HG03139 (cell line): Measurements from ENCODE around the gene LYPD5.
"Not testable (repeated sequence)": the region's sequence is repeated elsewhere in the genome, so short reads cannot be mapped to it uniquely, and the experiment has no call there.

Experiments used
- ATAC-seq: cut with Tn5 transposase; IDR thresholded peaks from one replicate; pipeline ENCODE4 v1.9.1; 2021; ENCODE audit not compliant: unreplicated experiment

The LYPD5 gene

DNA sequence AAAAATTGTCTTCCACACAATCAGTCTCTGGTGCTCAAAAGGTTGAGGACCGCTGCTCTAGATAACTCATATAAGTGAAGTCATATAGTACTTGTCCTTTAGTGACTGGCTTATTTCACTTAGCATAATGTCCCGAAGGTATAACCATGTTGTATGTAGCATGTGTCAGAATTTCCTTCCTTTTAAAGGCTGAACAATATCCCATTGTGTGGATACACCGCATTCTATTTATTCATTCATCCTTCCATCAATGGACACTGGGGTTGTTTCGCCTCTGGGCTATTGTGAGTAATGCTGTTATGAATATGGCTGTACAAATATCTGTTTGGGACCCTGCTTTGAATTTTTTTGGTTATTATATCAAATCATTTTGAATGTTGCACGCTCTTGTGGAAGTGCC is 4.6 kb upstream of the LYPD5 start:
- no peak for ATAC-seq

DNA sequence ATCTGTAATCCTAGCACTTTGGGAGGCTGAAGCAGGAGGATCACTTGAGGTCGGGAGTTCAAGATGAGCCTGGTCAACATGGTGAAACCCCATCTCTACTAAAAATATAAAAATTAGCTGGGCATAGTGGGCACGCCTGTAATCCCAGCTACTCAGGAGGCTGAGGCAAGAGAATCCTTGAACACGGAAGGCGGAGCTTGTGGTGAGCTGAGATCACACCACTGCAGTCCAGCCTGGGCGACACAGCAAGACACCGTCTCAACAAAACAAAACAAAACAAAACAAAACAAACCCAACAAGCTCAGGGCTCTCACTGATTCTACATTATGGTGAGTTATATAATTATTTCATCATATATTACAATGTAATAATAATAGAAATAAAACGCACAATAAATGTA is 4.2 kb upstream of the LYPD5 start:
- ATAC-seq, result not testable (repeated sequence)

DNA sequence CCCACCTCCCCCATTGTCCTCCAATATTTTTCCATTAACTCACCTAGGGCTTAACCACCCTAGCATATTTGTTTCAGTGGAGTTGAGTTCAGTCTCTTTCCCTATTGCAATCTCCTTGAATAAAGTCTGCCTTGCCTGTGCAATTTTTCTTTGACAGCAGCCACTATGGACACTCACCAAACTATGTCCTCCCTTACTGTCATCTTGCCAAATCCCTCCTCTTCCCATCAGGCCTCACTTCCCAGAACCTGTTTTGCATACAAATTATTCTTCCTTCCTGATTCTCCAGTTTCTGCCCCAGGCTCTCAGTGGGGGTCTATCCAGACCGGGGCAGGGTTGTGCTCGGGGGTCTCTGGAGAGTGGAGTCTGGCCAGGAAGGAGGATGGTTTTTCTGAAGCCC is 2.2 kb upstream of the LYPD5 start:
- no peak for ATAC-seq

DNA sequence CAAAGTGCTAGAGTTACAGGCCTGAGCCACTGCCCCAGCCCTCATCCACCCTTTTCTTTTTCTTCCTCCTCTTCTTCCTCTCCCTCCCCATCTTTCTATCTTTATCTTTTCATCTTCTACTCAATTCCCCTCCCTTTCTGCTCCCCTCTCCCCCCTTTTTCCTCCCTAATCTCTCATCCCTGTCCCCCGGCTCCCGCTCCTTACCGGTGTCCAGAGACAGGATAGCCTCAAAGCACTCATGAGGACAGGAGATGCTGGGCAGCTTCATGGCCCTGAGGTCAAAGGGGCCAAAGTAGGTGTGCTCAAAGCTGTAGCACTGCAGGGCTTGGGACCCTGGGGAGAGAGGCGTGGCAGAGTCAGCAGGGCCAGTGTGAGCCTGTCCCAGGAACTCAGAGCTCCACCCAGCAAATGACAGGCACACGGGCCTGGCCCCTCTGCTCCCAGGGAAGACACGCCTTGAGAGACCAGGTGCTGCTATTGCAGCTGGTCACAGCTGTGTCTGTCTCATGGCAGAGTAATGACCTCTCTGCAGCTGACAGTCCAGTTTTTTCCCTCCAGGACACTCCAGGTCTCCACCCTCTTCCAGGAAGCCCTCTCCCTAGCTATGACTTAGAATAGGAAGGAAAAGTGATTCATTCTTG is 2.6 kb downstream of the LYPD5 start:
- ATAC-seq, result no peak

DNA sequence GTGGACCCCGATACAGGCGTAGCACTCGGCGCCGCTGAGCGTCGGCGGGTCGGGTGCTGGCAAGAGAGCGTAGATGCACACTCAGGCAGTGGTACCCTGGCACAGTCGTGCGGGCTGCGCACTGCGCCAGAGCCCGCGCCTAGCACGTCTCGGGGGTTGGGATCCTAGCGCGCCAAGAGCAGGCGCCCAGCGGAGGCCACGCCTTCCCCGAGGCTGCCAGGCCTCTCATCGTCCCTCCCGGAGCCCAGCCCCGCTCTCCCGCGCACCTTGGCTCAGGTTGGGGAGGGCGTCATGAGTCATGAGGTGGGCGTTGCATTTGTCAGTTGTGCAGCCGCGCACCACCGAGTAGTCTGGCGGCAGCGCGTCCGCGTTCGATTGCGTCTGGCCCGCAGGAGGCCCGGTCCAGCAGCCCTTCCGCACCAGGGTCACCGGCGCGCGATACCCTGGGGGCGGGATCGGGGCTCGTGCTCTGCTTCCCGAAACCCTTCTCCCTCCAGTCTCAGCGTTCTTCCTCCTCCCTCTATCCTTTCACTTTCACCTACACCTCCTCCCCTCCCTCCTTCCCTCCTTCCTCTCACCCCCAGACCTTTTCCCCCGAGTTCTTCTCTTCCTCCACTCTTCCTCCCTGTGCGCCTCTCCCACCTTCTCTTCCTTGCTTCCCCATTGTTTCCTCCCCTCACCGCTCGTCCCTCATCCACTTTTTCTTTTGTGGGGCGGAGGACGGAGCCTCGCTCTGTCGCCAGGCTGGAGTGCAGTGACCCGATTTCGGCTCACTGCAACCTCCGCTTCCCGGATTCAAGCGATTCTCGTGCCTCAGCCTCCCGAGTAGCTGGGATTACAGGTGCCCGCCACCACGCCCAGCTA is 3.5 kb downstream of the LYPD5 start:
- no peak for ATAC-seq

DNA sequence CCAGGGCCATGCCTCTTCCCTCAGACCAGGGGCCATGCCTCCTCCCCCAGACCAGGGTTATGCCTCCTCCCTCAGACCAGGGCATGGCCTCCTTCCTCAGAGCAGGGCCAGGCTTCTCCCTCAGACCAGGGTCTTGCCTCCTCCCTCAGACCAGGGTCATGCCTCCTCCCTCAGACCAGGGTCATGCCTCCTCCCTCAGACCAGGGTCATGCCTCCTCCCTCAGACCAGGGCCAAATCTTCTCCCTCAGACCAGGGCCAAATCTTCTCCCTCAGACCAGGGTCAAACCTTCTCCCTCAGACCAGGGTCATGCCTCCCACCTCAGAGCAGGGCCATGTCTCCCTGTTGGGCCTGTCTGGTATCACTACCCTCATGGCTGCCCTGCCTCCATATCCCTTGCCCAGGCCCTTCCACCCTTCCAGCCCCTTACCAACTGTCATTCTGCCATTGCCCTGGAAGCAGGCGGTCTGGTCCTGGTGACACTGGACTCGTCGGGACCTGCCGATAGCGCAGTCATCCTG is 4.2 kb downstream of the LYPD5 start:
- no peak for ATAC-seq

DNA sequence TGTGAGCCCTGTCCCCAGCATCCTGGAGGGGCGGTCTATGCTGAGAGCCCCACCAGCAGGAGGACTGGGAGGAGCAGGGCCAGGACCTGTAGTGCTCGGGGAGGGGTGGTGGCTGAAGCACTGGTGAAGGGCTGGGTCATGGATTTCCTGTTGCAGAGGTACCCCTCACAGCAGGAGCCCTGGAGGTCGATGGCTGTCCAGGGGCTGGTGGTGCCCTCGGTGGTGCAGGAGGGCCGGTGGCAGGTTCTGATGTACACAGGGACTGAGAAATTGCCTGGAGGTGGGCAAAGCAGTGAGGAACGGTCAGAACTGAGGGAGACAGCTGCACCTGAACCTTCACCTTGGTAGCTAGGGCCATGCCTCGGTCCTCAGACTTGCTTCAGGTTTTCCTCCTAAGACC is 4.7 kb downstream of the LYPD5 start:
- no peak for ATAC-seq

DNA sequence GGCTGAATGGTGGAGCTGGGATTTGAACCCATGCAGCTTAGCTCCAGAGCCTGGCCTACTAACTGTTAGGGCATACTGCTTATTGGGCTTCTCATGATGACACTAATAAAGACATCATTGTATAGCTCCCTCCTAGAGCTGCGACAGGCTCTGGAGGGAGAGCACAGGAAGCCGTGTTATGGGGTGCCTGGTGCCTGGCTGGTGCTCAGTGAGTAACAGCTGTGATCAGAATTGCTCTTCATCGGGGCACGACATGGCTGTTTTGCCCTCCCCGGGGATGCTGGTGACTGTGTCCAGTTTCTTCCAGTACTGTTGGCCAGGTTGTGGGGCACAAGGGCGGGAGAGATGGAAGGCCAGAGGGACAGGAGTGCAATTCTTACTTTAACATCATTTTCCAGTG is 5.1 kb downstream of the LYPD5 start:
- no peak for ATAC-seq

DNA sequence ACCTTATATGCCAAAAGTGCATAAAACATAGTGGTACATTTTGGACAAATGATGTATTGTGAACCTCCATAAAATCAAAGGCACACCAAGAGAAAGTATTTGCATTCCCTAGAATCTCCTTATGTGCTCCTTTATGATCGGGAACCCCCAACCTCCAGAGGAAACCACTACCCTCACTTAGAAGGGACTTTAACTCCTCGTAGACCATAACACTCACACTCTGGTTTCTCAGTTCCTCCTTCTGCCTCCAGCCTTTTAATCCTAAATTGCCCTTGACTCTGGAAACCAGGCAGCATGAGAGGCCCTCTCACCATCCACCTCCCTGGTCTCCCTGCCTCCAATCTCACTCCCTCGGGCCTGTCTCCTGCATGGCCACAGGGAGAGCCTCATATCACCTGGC is 11.7 kb downstream of the LYPD5 start:
- ATAC-seq, result no peak

DNA sequence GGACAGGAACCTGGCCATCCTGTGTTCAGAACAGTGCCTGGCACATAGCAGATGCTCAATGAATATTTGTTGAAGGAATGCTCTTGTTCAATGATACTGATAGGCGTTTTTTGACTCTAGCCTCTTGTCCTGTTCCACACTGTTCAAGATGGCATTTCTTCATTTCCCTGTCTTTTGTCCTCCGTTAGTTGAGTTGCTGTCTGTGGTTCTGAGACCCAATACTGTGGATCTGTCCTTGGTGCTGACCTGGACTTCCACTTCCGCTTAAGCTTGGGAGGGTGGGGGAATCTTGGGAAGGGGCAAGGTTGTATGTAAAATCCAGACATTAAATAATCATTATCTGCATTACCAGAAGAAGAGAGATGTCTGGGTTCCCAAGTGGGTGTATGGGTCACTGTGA is 13.2 kb downstream of the LYPD5 start:
- no peak for ATAC-seq

DNA sequence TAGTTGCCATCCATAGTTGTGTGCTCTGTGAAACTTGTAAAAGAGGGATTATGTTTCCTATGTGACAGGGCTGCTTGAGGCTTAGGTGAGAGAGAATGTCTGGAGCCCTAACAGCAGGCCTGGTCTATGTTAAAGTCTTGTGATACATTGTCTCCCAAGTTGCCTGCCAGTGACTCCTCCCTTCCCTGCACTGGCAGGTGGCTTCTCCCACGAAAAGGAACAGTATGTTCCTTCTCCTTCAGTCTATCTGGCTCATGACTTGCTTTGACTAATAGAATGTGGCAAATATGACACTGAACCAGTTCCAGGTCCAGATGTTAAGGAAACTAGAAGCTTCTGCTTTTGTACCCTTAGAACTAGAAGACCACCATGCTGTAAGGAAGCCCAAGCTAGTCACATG is 15.6 kb downstream of the LYPD5 start:
- ATAC-seq, result no peak

DNA sequence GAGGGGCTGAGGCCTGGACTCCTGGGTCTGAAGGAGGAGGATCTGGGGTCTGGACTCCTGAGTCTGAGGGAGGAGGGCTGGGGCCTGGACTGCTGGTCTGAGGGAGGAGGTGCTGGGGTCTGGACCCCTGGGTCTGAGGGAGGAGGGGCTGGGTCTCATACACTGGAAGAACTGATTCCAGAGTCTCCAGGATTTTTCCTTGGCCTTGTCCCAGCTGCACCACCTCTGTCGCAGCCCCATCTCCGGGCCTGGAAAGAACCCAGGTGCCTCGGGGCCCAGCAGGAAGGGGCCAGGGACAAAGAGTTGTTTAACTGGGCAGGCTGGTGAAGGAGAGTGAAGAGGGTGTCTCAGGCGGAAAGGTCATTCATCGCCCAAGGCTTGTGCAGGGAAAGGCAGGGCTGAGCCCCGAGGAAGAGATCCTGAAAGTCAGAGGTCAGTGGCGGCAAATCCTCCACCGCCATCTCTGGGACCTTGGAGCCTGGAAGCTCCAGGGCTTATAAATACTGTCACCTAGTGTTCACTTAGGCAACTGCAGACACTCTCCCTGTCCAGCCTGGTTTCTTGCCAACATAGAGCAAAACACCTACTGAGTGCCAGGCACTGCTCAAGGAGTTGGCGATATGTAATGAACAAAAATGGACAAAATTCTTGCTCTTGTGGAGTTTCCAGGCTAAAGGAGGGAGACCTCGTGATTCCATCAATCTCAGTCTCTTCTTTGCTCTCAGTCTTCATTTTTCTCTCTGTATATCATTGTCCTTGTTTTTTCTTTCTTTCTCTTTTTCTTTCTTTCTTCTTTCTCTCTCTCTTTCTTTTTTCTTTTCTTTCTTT is 17.1 kb downstream of the LYPD5 start:
- ATAC-seq, result no peak

DNA sequence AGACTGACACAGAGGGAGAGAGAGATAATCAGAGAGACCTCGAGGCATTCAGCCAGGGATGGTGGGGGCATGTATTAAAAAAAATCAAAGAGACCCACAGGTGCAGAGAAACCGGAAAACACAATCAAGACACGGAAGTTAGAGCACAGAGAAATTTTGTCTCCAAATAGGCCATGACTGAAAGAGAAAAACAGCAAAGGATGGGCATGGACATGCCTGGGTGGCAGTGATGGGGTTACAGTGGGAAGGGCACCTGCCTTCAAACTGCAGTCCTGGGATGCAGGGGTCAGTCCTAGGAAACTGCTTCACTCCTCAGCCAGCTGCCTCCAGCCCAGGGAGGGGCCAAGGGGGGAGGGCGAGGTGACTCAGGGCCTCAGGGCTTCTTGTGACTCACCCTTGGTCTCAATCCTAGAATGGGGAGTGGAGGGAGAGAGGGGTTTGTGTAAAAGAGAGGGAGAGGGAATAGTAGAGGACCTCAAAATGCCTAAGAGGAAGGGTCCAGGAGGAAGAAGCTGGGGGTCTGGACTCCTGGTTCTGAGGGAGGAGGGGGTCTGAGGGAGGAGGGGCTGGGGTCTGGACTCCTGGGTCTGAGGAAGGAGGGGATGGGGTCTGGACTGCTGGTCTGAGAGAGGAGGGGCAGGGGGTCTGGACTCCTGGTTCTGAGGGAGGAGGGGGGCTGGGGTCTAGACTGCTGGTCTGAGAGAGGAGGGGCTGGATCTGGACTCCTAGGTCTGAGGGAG is 17.8 kb downstream of the LYPD5 start:
- ATAC-seq, result no peak

DNA sequence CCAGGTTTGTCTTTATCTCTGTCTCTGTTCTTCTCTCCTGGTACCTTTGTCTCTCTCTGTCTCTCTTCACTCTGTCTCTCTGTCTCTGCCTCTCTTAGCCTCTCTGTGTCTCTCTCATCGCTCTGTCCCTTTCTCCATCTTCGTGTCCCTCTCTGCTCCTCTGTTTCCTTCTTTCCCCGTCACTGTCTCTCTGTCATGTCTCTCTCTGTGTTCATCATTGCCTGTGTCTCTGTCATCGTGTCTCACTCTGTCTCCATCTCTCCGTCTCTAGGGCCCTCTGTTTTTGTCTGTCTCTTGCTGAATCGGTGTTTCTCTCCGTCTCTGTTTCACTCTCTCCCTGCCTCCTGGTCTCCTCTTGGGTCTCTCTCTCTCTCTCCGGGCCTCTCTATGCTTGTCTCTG is 18.6 kb downstream of the LYPD5 start:
- ATAC-seq, result no peak

DNA sequence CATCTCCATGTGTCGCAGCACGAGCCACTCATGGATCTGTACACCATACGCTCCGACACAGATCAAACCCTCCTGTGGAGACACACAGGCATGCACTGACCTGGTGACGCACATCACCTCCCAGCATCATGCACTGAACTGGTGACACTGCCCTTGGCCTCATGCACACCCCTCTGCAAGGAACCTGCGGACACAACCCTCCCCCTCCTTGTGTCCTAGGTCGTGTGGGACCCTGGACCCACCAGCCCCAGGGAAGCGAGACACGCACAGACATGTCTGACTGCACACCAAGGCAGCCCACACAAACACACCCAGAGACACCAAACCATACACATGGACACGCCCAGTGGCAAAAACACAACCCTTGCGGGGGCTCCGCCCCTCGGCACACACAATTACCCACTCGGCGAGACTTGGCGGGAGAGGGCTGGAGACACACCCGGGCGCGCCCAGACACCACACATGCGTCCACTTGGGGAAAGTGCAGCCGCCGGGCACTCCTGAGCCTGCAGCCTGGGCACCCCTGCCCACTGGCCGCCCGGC is 19.5 kb downstream of the LYPD5 start:
- no peak for ATAC-seq

DNA sequence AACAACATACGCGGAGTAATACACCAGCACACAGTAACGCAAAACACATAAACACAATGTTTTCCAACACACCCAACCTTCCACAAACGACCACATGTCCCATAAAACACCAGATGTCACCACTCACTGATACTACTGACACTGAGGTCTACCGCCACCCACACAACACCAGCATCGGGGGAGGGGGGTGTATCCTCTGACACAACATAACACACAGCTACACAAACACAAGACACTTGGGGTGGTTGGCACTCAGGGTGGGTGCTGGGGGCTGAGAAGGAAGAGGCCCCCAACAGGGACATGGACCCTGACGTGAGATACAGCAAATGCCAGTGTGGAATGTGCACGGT is 20.0 kb downstream of the LYPD5 start:
- no peak for ATAC-seq

DNA sequence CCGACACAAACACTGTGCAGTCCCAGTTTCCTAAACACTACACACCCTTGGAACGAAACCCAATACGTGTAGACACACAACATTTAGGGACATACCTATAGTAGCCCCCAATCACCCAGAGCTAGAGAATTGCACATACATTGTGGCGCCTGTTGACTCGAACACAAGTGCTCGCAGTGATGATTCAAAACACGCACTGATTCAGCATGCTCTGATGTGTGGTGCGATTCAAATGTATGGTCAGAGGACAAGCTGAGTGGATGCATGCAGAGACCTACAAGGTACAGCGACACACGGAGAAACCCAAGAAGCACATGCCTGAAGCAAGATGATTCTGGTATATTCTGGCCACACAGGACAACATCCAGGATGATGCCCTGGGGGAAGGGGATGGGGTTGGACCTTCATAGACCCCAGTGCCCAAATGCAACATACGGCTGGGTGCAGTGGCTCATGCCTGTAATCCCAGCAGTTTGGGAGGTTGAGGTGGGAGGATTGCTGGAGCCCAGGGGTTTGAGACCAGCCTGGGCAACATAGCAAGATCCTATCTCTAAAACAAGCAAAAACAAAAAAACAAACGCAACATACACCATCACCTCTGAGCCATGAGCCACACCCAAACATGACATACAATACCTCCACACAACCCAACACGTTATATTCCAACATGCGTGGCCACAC is 20.5 kb downstream of the LYPD5 start:
- no peak for ATAC-seq

DNA sequence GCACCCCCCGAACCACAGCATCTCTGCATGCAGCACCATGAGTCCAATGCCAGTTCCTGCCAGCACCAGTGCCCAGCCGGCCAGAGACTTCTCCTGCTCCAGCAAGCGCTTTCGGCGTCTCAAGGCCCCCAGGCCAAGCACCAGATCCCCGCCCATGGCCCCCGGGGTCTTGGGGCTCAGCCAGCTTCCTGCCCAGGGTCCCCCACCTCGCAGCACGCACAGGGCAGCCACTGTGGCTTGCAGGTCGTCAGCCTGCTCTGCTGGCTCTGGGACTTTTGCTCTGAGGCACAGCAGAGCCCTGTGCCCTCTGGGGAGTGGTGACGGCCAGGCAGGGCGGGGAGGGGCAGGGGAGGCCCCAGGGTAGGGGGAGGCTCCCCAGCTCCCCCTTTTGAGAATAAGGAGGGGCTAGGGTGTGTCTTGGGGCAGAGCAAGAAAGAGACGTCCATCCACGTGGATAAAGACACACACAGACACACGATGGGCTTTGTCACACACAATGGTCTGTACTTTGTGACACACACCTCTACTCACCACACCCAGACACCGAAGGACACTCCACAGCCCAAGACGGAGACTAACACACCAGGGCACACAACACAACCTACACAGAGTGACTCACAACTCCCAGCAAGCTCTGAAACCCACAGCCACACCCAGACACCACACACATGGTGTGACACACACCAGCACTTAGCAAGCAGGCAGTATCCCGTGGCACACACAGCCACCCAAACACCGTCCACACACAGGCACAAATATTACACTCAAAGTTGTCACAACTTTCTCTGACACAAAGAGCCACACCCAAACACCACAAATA is 21.3 kb downstream of the LYPD5 start, which contains the start of gene KCNN4:
Gene KCNN4, minus strand, starts transcription at position 268 of the 820 bp plus-strand sequence. Its CDS starts 112 bp downstream, at position 156.
- ATAC-seq, result peak; percentile 38

DNA sequence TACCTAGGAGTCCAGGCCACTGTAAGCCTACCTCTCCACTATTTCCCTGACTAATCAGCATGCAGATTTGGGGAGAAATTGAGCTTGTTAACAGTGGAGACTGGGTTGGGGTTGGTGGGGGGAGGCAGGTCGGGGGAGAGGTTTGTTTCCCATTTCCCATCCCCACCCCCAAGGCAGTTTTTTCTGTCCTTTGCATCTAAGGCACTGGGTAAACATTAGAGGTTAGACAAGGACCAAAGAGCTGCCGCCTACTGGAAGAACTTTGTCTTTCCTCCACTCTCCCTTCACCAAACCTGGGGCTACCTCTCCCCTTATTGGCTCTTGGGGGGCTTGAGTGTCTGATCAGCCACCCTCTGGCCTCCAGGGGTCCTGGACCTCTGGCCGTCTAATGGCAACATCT is 22.4 kb downstream of the LYPD5 start:
- ATAC-seq, result no peak
